ENCODE results near the gene NT5C. TPM values are rescaled to one million over a fixed set of nuclear protein-coding genes. Genes with fewer than 3 reads are reported as not detected.
A peak's percentile ranks its signal among the peaks of the same experiment; 100 is the strongest.

Gene NT5C
- total RNA-seq, 2 donors from 2014 or later = 120 to 166 TPM

GRCh38 chr17:75110234-75110937 is 21.2 kb downstream of the NT5C start:
- DNase-seq (ENCODE audit: low spot score) = no peak
- TF ChIP-seq POLR2A (IDR thresholded peaks at IDR 0.05) (no peak), CTCF (IDR thresholded peaks at IDR 0.05) (no peak), POLR2AphosphoS5 (IDR thresholded peaks at IDR 0.05) (no peak)
- WGBS = 22% methylated on average over 40 of the region's 40 CpGs
- Histone ChIP-seq H3K9me3 (no peaks in the 10 kb centered on the region), H3K36me3 (no peaks in the 10 kb centered on the region), H3K4me1 (replicated peaks) (no peaks in the 10 kb centered on the region), H3K27ac (peak overlapping the region; percentile 75), H3K4me3 (peak overlapping the region; percentile 60 to 69), H3K27me3 (replicated peaks; ENCODE audit: insufficient read depth) (no peaks in the 10 kb centered on the region)
- intact Hi-C loops (cut with DNase I) = loop anchor here (5.0 kb wide), 1 partner anchor 38 kb away; no protein-coding TSS in a partner anchor

GRCh38 chr17:75109407-75110233 is 21.9 kb downstream of the NT5C start, which contains the start of gene ARMC7:
TSS of gene ARMC7 (plus strand) at chr17:75109969. CDS start at chr17:75110289, 320 bp downstream.
- H3K36me3 ChIP-seq = no peaks in the 10 kb centered on the region
- H3K4me3 ChIP-seq = peak within 1 kb of the TSS; percentile 60 to 69
- H3K27me3 ChIP-seq (replicated peaks; ENCODE audit: insufficient read depth) = no peaks in the 10 kb centered on the region
- WGBS = under 1% methylated on average over 68 of the region's 68 CpGs
- intact Hi-C loops (cut with DNase I) = loop anchor here (5.0 kb wide), 2 partner anchors 37 to 147 kb away; no protein-coding TSS in a partner anchor
- no peaks in the 10 kb centered on the region for H3K4me1 ChIP-seq (replicated peaks)
- H3K27ac ChIP-seq = peak within 1 kb of the TSS; percentile 75
- no peaks in the 10 kb centered on the region for H3K9me3 ChIP-seq
- TF ChIP-seq POLR2AphosphoS5 (IDR thresholded peaks at IDR 0.05) (peak; percentile 89), CTCF (IDR thresholded peaks at IDR 0.05) (peak in 1 of 4 experiments; percentile 24), POLR2A (IDR thresholded peaks at IDR 0.05) (peak; percentile 80)
- peak; percentile 83 for DNase-seq (ENCODE audit: low spot score)

GRCh38 chr17:75109046-75109406 is 22.5 kb downstream of the NT5C start:
- no peaks in the 10 kb centered on the region for H3K4me1 ChIP-seq (replicated peaks)
- TF ChIP-seq POLR2AphosphoS5 (IDR thresholded peaks at IDR 0.05) (no peak), POLR2A (IDR thresholded peaks at IDR 0.05) (no peak), CTCF (IDR thresholded peaks at IDR 0.05) (no peak)
- 10% methylated on average over 22 of the region's 22 CpGs for WGBS
- no peaks in the 10 kb centered on the region for H3K9me3 ChIP-seq
- peak overlapping the region; percentile 60 to 69 for H3K4me3 ChIP-seq
- H3K27ac ChIP-seq = no peak overlapping the region
- no peak for DNase-seq (ENCODE audit: low spot score)
- no peaks in the 10 kb centered on the region for H3K27me3 ChIP-seq (replicated peaks; ENCODE audit: insufficient read depth)
- intact Hi-C loops (cut with DNase I) = loop anchor here (5.0 kb wide), 1 partner anchor 147 kb away; no protein-coding TSS in a partner anchor
- H3K36me3 ChIP-seq = no peaks in the 10 kb centered on the region

GRCh38 chr17:75108193-75108592 is 23.3 kb downstream of the NT5C start:
- no peaks in the 10 kb centered on the region for H3K9me3 ChIP-seq
- no peak overlapping the region for H3K27ac ChIP-seq
- H3K4me1 ChIP-seq (replicated peaks) = no peaks in the 10 kb centered on the region
- 92% methylated on average over 2 of the region's 2 CpGs for WGBS
- H3K4me3 ChIP-seq = no peak overlapping the region
- DNase-seq (ENCODE audit: low spot score) = no peak
- H3K36me3 ChIP-seq = no peaks in the 10 kb centered on the region
- H3K27me3 ChIP-seq (replicated peaks; ENCODE audit: insufficient read depth) = no peaks in the 10 kb centered on the region
- intact Hi-C loops (cut with DNase I) = loop anchor here (5.0 kb wide), 1 partner anchor 146 kb away; no protein-coding TSS in a partner anchor
- TF ChIP-seq POLR2AphosphoS5 (IDR thresholded peaks at IDR 0.05) (no peak), CTCF (IDR thresholded peaks at IDR 0.05) (no peak), POLR2A (IDR thresholded peaks at IDR 0.05) (no peak)
